ENCODE measurements around the gene AGPAT1. TPM values are rescaled to one million over a fixed set of nuclear protein-coding genes. Genes with fewer than 3 reads are reported as not detected.

Gene AGPAT1
- total and polyA plus RNA-seq, 7 donors: 35.0 to 77.8 (median 47.4) TPM

- DNase-seq: no peak
- Histone ChIP-seq H3K27me3 (ENCODE audit: insufficient read depth in 3 of 3, low read length in 2 of 3) (no peaks in the 10 kb centered on the region), H3K4me3 (no peak overlapping the region), H3K36me3 (ENCODE audit: insufficient read depth in 1 of 2, low read depth in 1 of 2) (no peaks in the 10 kb centered on the region), H3K4me1 (peaks cover 18% of the 10 kb centered on the region), H3K9me3 (no peaks in the 10 kb centered on the region), H3K27ac (no peak overlapping the region)
- 68 to 75% (median 71%) methylated on average over 3 of the region's 3 CpGs for WGBS, 3 donors
- intact Hi-C loops (cut with DNase I): loop anchor here (5.0 to 10.0 kb wide), 2 partner anchors 81 to 996 kb away; partner anchors contain the start of gene COL11A2 (in 1 of the 2)
- TF ChIP-seq CTCF (IDR thresholded peaks at IDR 0.05): no peak
- no peak for ATAC-seq
These were observed 22.4 kb upstream of the AGPAT1 start for GRCh38 chr6:32198345-32198696.

GRCh38 chr6:32196682-32197616 lies 21.1 kb upstream of the AGPAT1 start:
- Histone ChIP-seq H3K4me3 (peak overlapping the region; percentile 88), H3K27ac (peak overlapping the region; percentile 99), H3K36me3 (ENCODE audit: insufficient read depth in 1 of 2, low read depth in 1 of 2) (no peaks in the 10 kb centered on the region), H3K27me3 (ENCODE audit: insufficient read depth in 3 of 3, low read length in 2 of 3) (no peaks in the 10 kb centered on the region), H3K4me1 (peaks cover 18% of the 10 kb centered on the region), H3K9me3 (no peaks in the 10 kb centered on the region)
- intact Hi-C loops (cut with DNase I): loop anchor here (5.0 to 10.0 kb wide), 2 partner anchors 80 to 998 kb away; partner anchors contain the start of gene COL11A2 (in 1 of the 2)
- DNase-seq: peak in 1 of 2 donors; percentile 75
- WGBS, 3 donors: 11 to 14% (median 14%) methylated on average over 27 to 28 of the region's 28 CpGs
- no peak for TF ChIP-seq CTCF (IDR thresholded peaks at IDR 0.05)
- ATAC-seq: no peak

- H3K4me3 ChIP-seq: peak overlapping the region; percentile 88
- intact Hi-C loops (cut with DNase I): loop anchor here (1.0 to 10.0 kb wide), 3 partner anchors 78 to 999 kb away; partner anchors contain the start of gene COL11A2 (in 1 of the 2)
- peak overlapping the region; percentile 99 for H3K27ac ChIP-seq
- no peaks in the 10 kb centered on the region for H3K36me3 ChIP-seq (ENCODE audit: insufficient read depth in 1 of 2, low read depth in 1 of 2)
- WGBS, 3 donors: 0 to 1% (median 0%) methylated on average over 53 to 58 of the region's 58 CpGs
- no peaks in the 10 kb centered on the region for H3K27me3 ChIP-seq (ENCODE audit: insufficient read depth in 3 of 3, low read length in 2 of 3)
- DNase-seq (peak; percentile 90 to 94), ATAC-seq (peak; percentile 18 to 91 (median 22))
- no peak for TF ChIP-seq CTCF (IDR thresholded peaks at IDR 0.05)
- H3K9me3 ChIP-seq: no peaks in the 10 kb centered on the region
- peaks cover 18% of the 10 kb centered on the region for H3K4me1 ChIP-seq
These were observed 20.2 kb upstream of the AGPAT1 start for GRCh38 chr6:32195902-32196681.

- TF ChIP-seq CTCF (IDR thresholded peaks at IDR 0.05): peak; percentile 48
- peak; percentile 100 for DNase-seq
- H3K36me3 ChIP-seq (ENCODE audit: insufficient read depth in 1 of 2, low read depth in 1 of 2): no peaks in the 10 kb centered on the region
- H3K27ac ChIP-seq: peak overlapping the region; percentile 99
- H3K27me3 ChIP-seq (ENCODE audit: insufficient read depth in 3 of 3, low read length in 2 of 3): no peaks in the 10 kb centered on the region
- 0 to 1% (median 1%) methylated on average over 22 to 25 of the region's 25 CpGs for WGBS, 3 donors
- peak overlapping the region; percentile 88 for H3K4me3 ChIP-seq
- peak; percentile 88 to 93 (median 92) for ATAC-seq
- intact Hi-C loops (cut with DNase I): loop anchor here (1.0 to 10.0 kb wide), 3 partner anchors 77 to 999 kb away; partner anchors contain the start of gene COL11A2 (in 1 of the 2)
- peaks cover 24% of the 10 kb centered on the region for H3K4me1 ChIP-seq
- no peaks in the 10 kb centered on the region for H3K9me3 ChIP-seq
These were observed 19.7 kb upstream of the AGPAT1 start for GRCh38 chr6:32195652-32195901.
